ENCODE results near the gene RTN4RL1. TPM values are rescaled to one million over a fixed set of nuclear protein-coding genes. Genes with fewer than 3 reads are reported as not detected.

Gene RTN4RL1
- total RNA-seq, 1 donor from 2014 or later: not detected

- no peak for DNase-seq (ENCODE audit: low spot score)
- TF ChIP-seq CTCF (IDR thresholded peaks at IDR 0.05; ENCODE audit: unreplicated experiment): no peak
- no peak overlapping the region for H3K4me3 Mint-ChIP-seq (ENCODE audit: unreplicated experiment)
Observed at GRCh38 chr17:1959871-1960544, 65.1 kb downstream of the RTN4RL1 start.

DNA sequence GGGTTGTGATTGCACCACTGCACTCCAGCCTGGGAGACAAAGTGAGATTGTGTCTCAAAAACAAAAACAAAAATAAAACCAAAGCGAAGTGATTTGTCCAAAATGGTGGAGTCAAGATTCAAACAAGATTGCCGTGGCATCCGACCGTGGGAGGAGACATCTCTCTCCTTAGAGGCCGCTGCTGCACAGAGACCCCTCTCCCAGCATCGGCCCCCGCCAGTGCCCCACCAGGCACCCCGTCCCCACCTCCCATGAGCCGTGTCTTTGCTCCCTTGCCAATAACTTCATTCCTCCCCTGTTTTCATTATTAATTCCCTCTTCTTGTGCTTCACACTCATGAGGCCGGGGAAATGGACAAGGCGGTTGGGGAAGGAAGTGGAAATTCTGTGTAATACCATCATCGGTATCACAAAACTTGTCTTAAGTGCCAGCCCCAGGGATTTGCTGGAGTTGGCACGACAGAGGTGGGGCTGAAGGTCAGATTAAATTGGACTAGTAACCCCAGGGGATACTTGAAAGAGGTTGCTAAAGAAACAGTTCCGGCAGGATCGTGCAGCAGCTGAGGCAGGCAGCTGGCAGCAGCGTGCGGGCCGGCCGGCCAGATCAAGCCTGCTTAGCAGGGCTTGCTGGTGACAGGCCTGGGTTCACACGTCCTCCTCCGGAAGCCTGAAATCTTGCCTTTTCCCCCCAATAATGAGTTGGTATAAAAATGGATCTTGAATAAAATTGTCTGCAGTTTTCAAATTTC, 66.8 kb downstream of the RTN4RL1 start:
- peaks cover 8% of the 10 kb centered on the region for H3K27me3 Mint-ChIP-seq (ENCODE audit: unreplicated experiment)

More at GRCh38 chr17:1959871-1960544, 65.1 kb downstream of the RTN4RL1 start:
- Mint-ChIP-seq H3K27ac (ENCODE audit: unreplicated experiment) (no peak overlapping the region), H3K9me3 (ENCODE audit: unreplicated experiment) (no peaks in the 10 kb centered on the region), H3K4me1 (ENCODE audit: unreplicated experiment) (peaks cover 11% of the 10 kb centered on the region), H3K27me3 (ENCODE audit: unreplicated experiment) (peaks cover 6% of the 10 kb centered on the region), H3K36me3 (ENCODE audit: low read depth, unreplicated experiment) (no peaks in the 10 kb centered on the region)

DNA sequence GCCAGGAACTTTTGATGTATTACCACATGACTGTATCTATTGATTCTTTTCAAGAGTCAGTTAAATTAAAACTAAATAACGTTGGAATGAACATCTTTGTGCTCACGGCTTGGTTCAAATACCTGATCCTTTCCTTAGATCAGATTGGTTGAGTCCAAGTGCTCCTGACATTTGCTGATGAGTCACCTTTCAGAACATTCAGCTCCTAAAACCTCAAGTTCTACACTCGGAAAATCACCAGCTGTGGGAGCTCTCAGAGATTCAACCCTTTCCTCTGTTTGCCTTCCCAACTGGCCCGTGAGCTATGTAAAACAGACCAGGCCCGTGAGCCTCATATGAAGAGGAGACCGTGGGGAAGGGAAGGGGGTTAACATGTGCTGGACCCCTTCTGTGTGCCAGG, 68.1 kb downstream of the RTN4RL1 start:
- TF ChIP-seq CTCF (IDR thresholded peaks at IDR 0.05; ENCODE audit: unreplicated experiment): no peak
- H3K27me3 Mint-ChIP-seq (ENCODE audit: unreplicated experiment): peaks cover 8% of the 10 kb centered on the region
- H3K4me1 Mint-ChIP-seq (ENCODE audit: unreplicated experiment): peaks cover 11% of the 10 kb centered on the region
- no peak for DNase-seq (ENCODE audit: low spot score)
- H3K27ac Mint-ChIP-seq (ENCODE audit: unreplicated experiment): no peak overlapping the region
- H3K4me3 Mint-ChIP-seq (ENCODE audit: unreplicated experiment): no peak overlapping the region
- H3K36me3 Mint-ChIP-seq (ENCODE audit: low read depth, unreplicated experiment): no peaks in the 10 kb centered on the region
- H3K9me3 Mint-ChIP-seq (ENCODE audit: unreplicated experiment): no peaks in the 10 kb centered on the region

More for the DNA sequence above, 66.8 kb downstream of the RTN4RL1 start:
- Mint-ChIP-seq H3K4me1 (ENCODE audit: unreplicated experiment) (peaks cover 11% of the 10 kb centered on the region), H3K9me3 (ENCODE audit: unreplicated experiment) (no peaks in the 10 kb centered on the region), H3K36me3 (ENCODE audit: low read depth, unreplicated experiment) (no peaks in the 10 kb centered on the region), H3K27ac (ENCODE audit: unreplicated experiment) (no peak overlapping the region), H3K4me3 (ENCODE audit: unreplicated experiment) (no peak overlapping the region)
- DNase-seq (ENCODE audit: low spot score): no peak
- no peak for TF ChIP-seq CTCF (IDR thresholded peaks at IDR 0.05; ENCODE audit: unreplicated experiment)

DNA sequence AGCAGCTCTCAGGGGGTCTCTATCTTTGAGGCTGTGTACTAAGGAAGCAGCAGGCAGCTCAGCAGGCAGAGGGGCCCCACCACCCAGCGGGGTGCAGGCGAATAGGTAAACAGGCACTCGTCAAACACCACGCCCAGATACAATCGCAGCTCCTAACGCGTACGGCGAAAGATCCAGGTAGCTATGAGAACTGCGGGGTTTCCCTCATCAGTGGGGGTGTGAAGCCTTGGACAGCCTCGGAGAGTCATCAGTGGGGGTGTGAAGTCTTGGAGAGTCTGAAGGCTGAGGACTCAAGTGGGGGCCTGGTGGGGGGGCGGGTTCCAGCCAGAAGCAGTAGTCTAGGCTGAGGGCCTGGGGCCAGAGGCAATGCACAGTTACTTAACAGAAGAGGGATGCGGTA, 69.0 kb downstream of the RTN4RL1 start:
- Mint-ChIP-seq H3K4me3 (ENCODE audit: unreplicated experiment) (no peak overlapping the region), H3K27ac (ENCODE audit: unreplicated experiment) (no peak overlapping the region), H3K9me3 (ENCODE audit: unreplicated experiment) (no peaks in the 10 kb centered on the region), H3K27me3 (ENCODE audit: unreplicated experiment) (peaks cover 9% of the 10 kb centered on the region), H3K4me1 (ENCODE audit: unreplicated experiment) (peaks cover 9% of the 10 kb centered on the region), H3K36me3 (ENCODE audit: low read depth, unreplicated experiment) (no peaks in the 10 kb centered on the region)
- no peak for TF ChIP-seq CTCF (IDR thresholded peaks at IDR 0.05; ENCODE audit: unreplicated experiment)
- DNase-seq (ENCODE audit: low spot score): no peak

GRCh38 chr17:1953831-1954230, 71.3 kb downstream of the RTN4RL1 start:
- Mint-ChIP-seq H3K4me3 (ENCODE audit: unreplicated experiment) (no peak overlapping the region), H3K9me3 (ENCODE audit: unreplicated experiment) (no peaks in the 10 kb centered on the region), H3K27me3 (ENCODE audit: unreplicated experiment) (peaks cover 8% of the 10 kb centered on the region), H3K36me3 (ENCODE audit: low read depth, unreplicated experiment) (no peaks in the 10 kb centered on the region), H3K4me1 (ENCODE audit: unreplicated experiment) (no peaks in the 10 kb centered on the region), H3K27ac (ENCODE audit: unreplicated experiment) (no peak overlapping the region)
- no peak for TF ChIP-seq CTCF (IDR thresholded peaks at IDR 0.05; ENCODE audit: unreplicated experiment)
- DNase-seq (ENCODE audit: low spot score): no peak

All from endothelial cell (in vitro differentiated cells).